Hepatocyte (in vitro differentiated cells): ENCODE results near the gene SH3GL3. TPM values are rescaled to one million over a fixed set of nuclear protein-coding genes. Genes with fewer than 3 reads are reported as not detected.

Experiments used
- DNase-seq: peaks from one replicate; pipeline ENCODE4 v3.0.0-alpha.2; 2016; ENCODE audit warnings: low spot score
- H2AFZ ChIP-seq: fragments of 200-600 bp; sonication (generic); 2 replicates; pipeline ENCODE4 v1.6.0; 2016; ENCODE audit warnings: antibody characterized with exemption, mild to moderate bottlenecking
- H3K27ac ChIP-seq: fragments of 200-600 bp; sonication (generic); 2 replicates; pipeline ENCODE4 v1.5.1; 2016; ENCODE audit warnings: mild to moderate bottlenecking
- H3K27me3 ChIP-seq: fragments of 200-600 bp; sonication (generic); 2 replicates; pipeline ENCODE4 v1.6.1; 2016
- H3K36me3 ChIP-seq: fragments of 200-600 bp; sonication (generic); replicated peaks from 2 replicates; pipeline ENCODE4 v1.5.1; 2016; ENCODE audit warnings: low read depth; ENCODE audit not compliant: insufficient read depth
- H3K4me1 ChIP-seq: fragments of 200-600 bp; sonication (generic); 2 replicates; pipeline ENCODE4 v1.5.1; 2016; ENCODE audit warnings: mild to moderate bottlenecking, moderate library complexity; ENCODE audit not compliant: insufficient read depth
- H3K4me2 ChIP-seq: fragments of 200-600 bp; sonication (generic); 2 replicates; pipeline ENCODE4 v1.6.0; 2016
- H3K4me3 ChIP-seq: fragments of 200-600 bp; sonication (generic); 2 replicates; pipeline ENCODE4 v1.5.1; 2016; ENCODE audit warnings: mild to moderate bottlenecking
- H3K79me2 ChIP-seq: fragments of 200-600 bp; sonication (generic); 2 replicates; pipeline ENCODE4 v1.6.0; 2017; ENCODE audit warnings: mild to moderate bottlenecking
- H3K9me2 ChIP-seq: fragments of 200-600 bp; sonication (generic); replicated peaks from 2 replicates; pipeline ENCODE4 v1.6.0; 2017; ENCODE audit warnings: mild to moderate bottlenecking; ENCODE audit not compliant: insufficient read depth
- H3K9me3 ChIP-seq: fragments of 200-600 bp; sonication (generic); 2 replicates; pipeline ENCODE4 v1.5.1; 2016; ENCODE audit warnings: low read depth, mild to moderate bottlenecking
- H4K20me1 ChIP-seq: fragments of 200-600 bp; sonication (generic); 2 replicates; pipeline ENCODE4 v1.6.0; 2016; ENCODE audit warnings: mild to moderate bottlenecking; ENCODE audit not compliant: insufficient read depth, poor library complexity, severe bottlenecking
- EZH2 ChIP-seq: fragments of 200-600 bp; sonication (generic); IDR thresholded peaks from 2 replicates; pipeline ENCODE4 v1.6.1; 2016; ENCODE audit warnings: antibody characterized with exemption, mild to moderate bottlenecking, borderline replicate concordance
- EZH2phosphoT487 ChIP-seq: fragments of 200-600 bp; sonication (generic); IDR thresholded peaks from one replicate; pipeline ENCODE4 v1.6.1; 2018; ENCODE audit warnings: antibody characterized with exemption, mild to moderate bottlenecking, low read depth, moderate library complexity; ENCODE audit not compliant: unreplicated experiment, severe bottlenecking
- WGBS: methylation state at CpG from one replicate; pipeline ENCODE4 v1.1.6; 2016; ENCODE audit warnings: low lambda C conversion rate; ENCODE audit errors: missing lambda C conversion rate; 5-methylcytosine and 5-hydroxymethylcytosine counted together
- polyA plus RNA-seq: library from polyadenylated mRNA; unstranded; fragments of >200 nt; fragmentation: Nextera tagmentation; extraction: Ambion mirVana; gene quantifications from 2 replicates; pipeline ENCODE4 v1.2.1, GENCODE V29; 2016
- total RNA-seq: library from RNA; depleted of rRNA; stranded (reverse); fragments of >200 nt; gene quantifications from 2 replicates; pipeline ENCODE4 v1.2.3, GENCODE V29; 2014
- TF ChIP-seq, protein P1 (sequence below): fragments of 200-600 bp; sonication (generic); IDR thresholded peaks from 2 replicates; pipeline ENCODE4 v1.5.1; 2016; ENCODE audit warnings: antibody characterized with exemption, mild to moderate bottlenecking; ENCODE audit not compliant: poor library complexity

SH3GL3 gene
- total and polyA plus RNA-seq, 2 experiments from 2014 or later: 11.1 to 13.9 TPM

DNA sequence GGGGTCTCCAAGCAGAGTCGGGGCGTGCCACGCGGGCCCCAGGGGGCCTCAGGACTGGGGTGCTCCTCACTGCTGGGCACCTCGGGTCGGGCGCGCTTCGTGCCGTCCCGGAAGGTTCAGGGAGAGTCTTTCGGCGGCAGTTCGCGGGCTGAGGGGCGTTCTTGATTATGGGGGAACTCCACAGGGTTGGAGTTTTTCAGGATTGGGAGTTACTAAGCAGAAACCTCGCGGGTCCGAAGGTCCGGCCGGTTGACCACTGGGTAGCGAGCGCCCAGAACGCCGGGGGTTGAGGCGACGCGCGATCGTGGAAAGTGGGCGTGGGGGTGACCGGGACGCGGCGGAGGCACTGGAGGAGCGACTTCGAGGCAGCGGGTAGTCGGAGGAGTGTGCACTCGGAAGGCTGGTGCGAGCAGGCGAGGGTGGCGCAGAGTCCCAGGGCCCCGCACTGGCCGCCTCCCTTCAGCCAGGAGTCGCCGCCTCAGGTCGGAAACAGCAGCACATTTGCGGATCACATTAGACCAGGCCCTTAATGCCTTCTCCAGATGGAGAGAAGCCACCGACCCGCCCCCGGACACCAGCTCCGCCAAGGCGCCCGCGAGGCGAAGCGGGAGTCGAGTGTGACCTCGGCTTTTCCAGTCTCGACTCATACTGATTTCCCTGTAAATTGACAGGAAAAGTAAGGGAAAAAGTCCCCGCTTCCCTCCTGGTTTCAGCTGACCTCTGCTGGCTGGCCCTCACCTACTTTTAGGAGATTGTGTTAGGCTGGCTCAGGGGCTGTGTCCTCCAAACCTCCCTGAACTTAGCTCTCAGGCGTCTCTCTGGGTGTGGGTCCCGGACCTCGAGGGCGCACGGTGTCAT, 207.5 kb downstream of the SH3GL3 start:
- H3K79me2 ChIP-seq: no peaks in the 10 kb centered on the region
- 9% methylated on average over 62 of the region's 67 CpGs for WGBS
- peaks cover 22% of the 10 kb centered on the region for H3K4me1 ChIP-seq
- no peaks in the 10 kb centered on the region for H3K36me3 ChIP-seq
- peaks cover 38% of the 10 kb centered on the region for H3K27me3 ChIP-seq
- H3K4me3 ChIP-seq: peak overlapping the region; percentile 16
- peak overlapping the region; percentile 95 for H3K4me2 ChIP-seq
- TF ChIP-seq EZH2phosphoT487 (no peak), EZH2 (peak; percentile 64)
- TF ChIP-seq, protein P1, sequence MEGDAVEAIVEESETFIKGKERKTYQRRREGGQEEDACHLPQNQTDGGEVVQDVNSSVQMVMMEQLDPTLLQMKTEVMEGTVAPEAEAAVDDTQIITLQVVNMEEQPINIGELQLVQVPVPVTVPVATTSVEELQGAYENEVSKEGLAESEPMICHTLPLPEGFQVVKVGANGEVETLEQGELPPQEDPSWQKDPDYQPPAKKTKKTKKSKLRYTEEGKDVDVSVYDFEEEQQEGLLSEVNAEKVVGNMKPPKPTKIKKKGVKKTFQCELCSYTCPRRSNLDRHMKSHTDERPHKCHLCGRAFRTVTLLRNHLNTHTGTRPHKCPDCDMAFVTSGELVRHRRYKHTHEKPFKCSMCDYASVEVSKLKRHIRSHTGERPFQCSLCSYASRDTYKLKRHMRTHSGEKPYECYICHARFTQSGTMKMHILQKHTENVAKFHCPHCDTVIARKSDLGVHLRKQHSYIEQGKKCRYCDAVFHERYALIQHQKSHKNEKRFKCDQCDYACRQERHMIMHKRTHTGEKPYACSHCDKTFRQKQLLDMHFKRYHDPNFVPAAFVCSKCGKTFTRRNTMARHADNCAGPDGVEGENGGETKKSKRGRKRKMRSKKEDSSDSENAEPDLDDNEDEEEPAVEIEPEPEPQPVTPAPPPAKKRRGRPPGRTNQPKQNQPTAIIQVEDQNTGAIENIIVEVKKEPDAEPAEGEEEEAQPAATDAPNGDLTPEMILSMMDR: no peak
- H3K9me3 ChIP-seq: no peaks in the 10 kb centered on the region
- H3K27ac ChIP-seq: no peak overlapping the region
- peak; percentile 41 for DNase-seq
- H3K9me2 ChIP-seq: no peaks in the 10 kb centered on the region
- H2AFZ ChIP-seq: peak overlapping the region; percentile 71
- no peaks in the 10 kb centered on the region for H4K20me1 ChIP-seq

DNA sequence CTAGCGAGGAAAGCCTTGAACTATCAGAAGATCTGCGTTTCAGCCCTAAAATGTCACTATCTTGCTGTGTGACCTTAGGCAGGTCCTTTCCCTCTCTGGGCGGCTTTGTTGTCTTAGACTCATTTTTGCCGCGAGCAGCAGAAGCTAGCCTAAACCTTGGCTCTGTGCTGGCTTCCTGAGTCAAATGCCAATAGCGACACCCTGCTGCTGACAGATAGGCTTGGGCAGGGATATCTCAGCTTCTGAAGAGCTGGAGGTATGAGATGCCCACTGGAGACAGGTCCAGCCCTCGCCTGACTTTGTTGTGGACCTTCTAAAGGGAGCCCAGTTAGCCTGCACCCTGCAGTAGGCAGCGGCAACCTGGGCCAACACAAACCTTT, 208.1 kb downstream of the SH3GL3 start:
- Histone ChIP-seq H3K9me3 (no peaks in the 10 kb centered on the region), H3K4me3 (no peak overlapping the region), H4K20me1 (no peaks in the 10 kb centered on the region), H3K79me2 (no peaks in the 10 kb centered on the region), H3K4me2 (peak overlapping the region; percentile 95), H3K27ac (no peak overlapping the region), H3K9me2 (no peaks in the 10 kb centered on the region), H3K36me3 (no peaks in the 10 kb centered on the region), H2AFZ (no peak overlapping the region), H3K27me3 (peaks cover 38% of the 10 kb centered on the region), H3K4me1 (peaks cover 22% of the 10 kb centered on the region)
- DNase-seq: no peak
- 85% methylated on average over 8 of the region's 8 CpGs for WGBS
- TF ChIP-seq, protein P1: no peak
- TF ChIP-seq EZH2phosphoT487: no peak

DNA sequence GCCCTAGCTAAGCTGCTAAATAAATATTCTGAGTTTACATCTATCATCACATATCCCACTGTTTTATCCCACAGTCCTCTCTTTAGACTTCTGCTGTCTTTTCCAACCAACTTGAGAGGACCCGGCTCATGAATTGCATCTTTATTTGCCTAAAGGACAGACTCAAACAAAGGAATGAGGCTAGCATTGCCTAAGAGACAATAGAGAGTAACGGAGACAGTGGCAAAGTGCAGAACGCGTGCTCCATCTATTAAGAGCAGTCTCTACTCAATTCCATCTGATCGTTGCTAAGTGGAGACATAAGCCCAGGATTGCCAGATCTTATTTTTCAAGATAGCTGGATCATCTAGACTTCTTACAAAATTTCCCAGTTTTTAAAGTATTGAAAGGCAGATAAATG, 209.1 kb downstream of the SH3GL3 start:
- Histone ChIP-seq H3K27ac (no peak overlapping the region), H2AFZ (no peak overlapping the region), H3K4me1 (peaks cover 22% of the 10 kb centered on the region), H3K36me3 (no peaks in the 10 kb centered on the region), H3K27me3 (peaks cover 38% of the 10 kb centered on the region), H3K79me2 (no peaks in the 10 kb centered on the region), H3K4me3 (no peak overlapping the region), H3K9me3 (no peaks in the 10 kb centered on the region), H3K4me2 (peak overlapping the region; percentile 56), H4K20me1 (no peaks in the 10 kb centered on the region), H3K9me2 (no peaks in the 10 kb centered on the region)
- 60% methylated on average over 5 of the region's 5 CpGs for WGBS
- no peak for DNase-seq
- TF ChIP-seq, protein P1: no peak
- no peak for TF ChIP-seq EZH2
- TF ChIP-seq EZH2phosphoT487: no peak
